Erythroblast (primary cell): Measurements from ENCODE around the gene ZNF557.

ENCODE experiments used
- GATA1 ChIP-seq: IDR thresholded peaks from 2 replicates; pipeline ENCODE4 v1.6.1; 2011; ENCODE audit warnings: low read depth, mild to moderate bottlenecking, control low read depth, low read length, moderate library complexity
- POLR2A ChIP-seq: IDR thresholded peaks from 2 replicates; pipeline ENCODE4 v1.6.1; 2011; ENCODE audit warnings: mild to moderate bottlenecking, low read length

DNA sequence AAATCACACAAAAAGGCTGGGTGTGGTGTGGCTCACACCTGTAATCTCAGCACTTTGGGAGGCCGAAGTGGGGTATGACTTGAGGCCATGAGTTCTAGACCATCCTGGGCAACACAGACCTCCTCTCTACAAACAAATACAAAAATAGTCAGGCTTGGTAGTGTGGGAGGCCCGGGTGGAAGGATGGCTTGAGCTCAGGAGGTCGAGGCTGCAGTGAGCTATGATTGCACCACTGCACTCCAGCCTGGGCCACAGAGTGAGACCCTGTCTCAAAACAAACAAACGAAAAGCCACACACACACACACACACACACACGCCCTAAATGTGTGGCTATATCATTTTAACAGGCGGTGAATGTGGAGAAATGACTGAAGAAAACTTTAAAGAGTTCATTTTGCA lies 904 bp upstream of the ZNF557 start:
- TF ChIP-seq POLR2A (no peak), GATA1 (no peak)
